Psoas muscle (tissue), 8 donors: ENCODE results near the gene LECT2. TPM values are rescaled to one million over a fixed set of nuclear protein-coding genes. Genes with fewer than 3 reads are reported as not detected.

Experiments
- ATAC-seq, 4 donors: fragments of 200-7000 bp; cut with Tn5 transposase; one replicate each; pipeline ENCODE4 v1.9.1; 2020; ENCODE audit warnings: moderate library complexity in 3 of 4, mild to moderate bottlenecking in 2 of 4
- DNase-seq, 2 donors: peaks; one replicate each; pipeline ENCODE4 v3.0.0-alpha.2; 2020
- H3K27ac ChIP-seq: fragments of 200-600 bp; one replicate; pipeline ENCODE4 v1.8.0; 2022
- H3K27me3 ChIP-seq, 3 donors: fragments of 200-600 bp in 1 of 3; one replicate each; pipeline versions ENCODE4 v1.6.1 to v1.8.0; 2013 to 2022; ENCODE audit warnings: low read length in 2 of 3, mild to moderate bottlenecking in 2 of 3, moderate library complexity in 1 of 3; ENCODE audit not compliant: insufficient read depth in 3 of 3
- H3K36me3 ChIP-seq, 2 donors: fragments of 200-600 bp in 1 of 2; one replicate each; pipeline versions ENCODE4 v1.6.1 to v1.8.0; 2013 to 2022; ENCODE audit warnings: low read depth in 1 of 2, mild to moderate bottlenecking in 1 of 2, moderate library complexity in 1 of 2; ENCODE audit not compliant: insufficient read depth in 1 of 2
- H3K4me1 ChIP-seq: fragments of 200-600 bp; one replicate; pipeline ENCODE4 v1.8.0; 2022
- H3K4me3 ChIP-seq: fragments of 200-600 bp; one replicate; pipeline ENCODE4 v1.8.0; 2022; ENCODE audit warnings: mild to moderate bottlenecking
- H3K9me3 ChIP-seq: fragments of 200-600 bp; one replicate; pipeline ENCODE4 v1.8.0; 2022
- CTCF ChIP-seq: fragments of 200-600 bp; IDR thresholded peaks from one replicate; pipeline ENCODE4 v1.8.0; 2022; ENCODE audit warnings: antibody characterized with exemption
- WGBS, 3 donors: extraction: QIAGEN DNeasy Blood & Tissue Kit; methylation state at CpG; one replicate each; pipeline versions ENCODE4 v1.1.6 to v1.1.7; 2013; 5-methylcytosine and 5-hydroxymethylcytosine counted together
- intact Hi-C, 2 donors: fragments of 100-400 bp; cut with DNase I; formaldehyde crosslinking; loops; one replicate each; pipeline versions ENCODE4 v1.11.0 to v1.14.2; 2022
- polyA plus RNA-seq, 3 donors: library from polyadenylated mRNA; stranded (reverse); fragments of 200-250 nt; gene quantifications; one replicate each; pipeline ENCODE4 v1.2.3, GENCODE V29; 2013
- total RNA-seq, 4 donors: library from RNA; stranded (reverse); fragmentation: NEBNext Ultra II Directional in 2 of 4; extraction: Animal tissue kit (Norgen Biotek cat#: 25700) in 2 of 4; gene quantifications; one replicate each; pipeline versions ENCODE4 v1.2.1 to v1.2.4, GENCODE V29; 2021 to 2023
- donor health status: healthy with polysubstance abuse.
- donor health status: DM: no; HTN: no; CAD: no; lungs with moderate emphysema.
- donor health status: Bipolar disorder and iron deficiency.
- donor health status: healthy.
- donor health status: DM: yes; HTN: yes; CAD: no.
- donor health status: DM: no; HTN: no; CAD: no.
- donor health status: DM: no; HTN: no; CAD: no.
- donor health status: DM: yes; HTN: yes; CAD: no.

Gene LECT2
- total and polyA plus RNA-seq, 7 donors: not detected

DNA sequence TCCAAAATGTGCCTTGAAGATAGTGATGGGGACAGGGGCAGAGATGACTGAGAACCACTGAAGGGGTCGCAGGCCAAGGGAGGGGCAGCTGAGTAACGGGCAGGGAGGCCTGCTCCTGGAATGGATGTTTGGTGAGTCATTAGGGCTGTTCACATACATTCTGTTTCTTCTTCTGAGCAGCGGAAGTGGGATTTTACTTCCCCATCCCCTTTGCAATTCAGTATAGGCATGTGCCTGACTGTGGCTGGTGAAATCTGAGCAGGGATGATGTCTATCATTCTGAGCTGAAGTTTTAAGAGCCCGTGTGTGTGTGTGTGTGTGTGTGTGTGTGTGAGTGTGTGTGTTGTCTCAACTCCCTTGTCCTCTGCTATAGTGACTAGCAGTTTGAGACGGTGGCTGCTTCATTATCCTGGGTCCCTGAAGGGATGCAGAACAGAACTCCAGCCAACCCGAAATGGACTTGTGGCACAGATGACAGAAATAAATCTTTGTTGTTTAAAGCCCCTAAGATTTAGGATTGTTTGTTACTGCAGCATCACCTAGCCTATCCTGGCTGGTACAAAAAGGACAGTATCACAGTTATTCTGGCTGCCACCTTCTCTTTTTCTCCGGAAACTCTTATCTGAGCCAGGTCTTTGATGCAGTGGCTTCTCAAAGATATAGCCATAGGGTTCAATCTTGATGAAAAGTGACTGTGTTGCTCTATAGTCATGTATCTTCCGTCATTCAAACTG lies 44.8 kb upstream of the LECT2 start:
- no peak overlapping the region for H3K27ac ChIP-seq

DNA sequence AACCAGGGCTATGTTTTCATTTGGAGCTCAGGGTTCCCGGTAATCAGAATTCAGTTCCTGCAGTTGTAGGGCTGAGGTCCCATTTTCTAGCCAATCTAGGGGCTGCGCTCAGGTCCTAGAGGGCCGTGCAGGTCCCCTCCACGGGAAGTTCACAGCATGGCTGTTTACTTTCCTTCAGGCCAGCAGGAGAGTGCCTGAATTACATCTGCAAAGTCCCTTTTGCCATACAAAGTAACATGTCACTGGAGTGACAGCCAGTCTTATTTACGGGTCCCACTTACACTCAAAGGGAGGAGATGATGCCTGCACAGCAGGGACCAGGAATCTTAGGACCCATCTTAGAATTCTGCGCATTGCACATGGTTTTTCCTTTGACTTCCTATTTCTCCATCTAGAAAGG lies 44.1 kb upstream of the LECT2 start:
- Histone ChIP-seq H3K27ac (no peak overlapping the region), H3K4me1 (no peaks in the 10 kb centered on the region)

More for the DNA sequence above, 44.8 kb upstream of the LECT2 start:
- Histone ChIP-seq H3K36me3 (no peaks in the 10 kb centered on the region), H3K4me3 (no peak overlapping the region), H3K4me1 (no peaks in the 10 kb centered on the region), H3K27me3 (no peaks in the 10 kb centered on the region), H3K9me3 (no peaks in the 10 kb centered on the region)
- 77 to 81% (median 80%) methylated on average over 8 of the region's 8 CpGs for WGBS, 3 donors
- ATAC-seq: peak in 2 of 4 donors; percentile 25 to 41
- no peak for TF ChIP-seq CTCF
- DNase-seq: no peak
- intact Hi-C loops: no loop called here

GRCh38 chr5:135997673-135998335 lies 43.0 kb upstream of the LECT2 start:
- no peaks in the 10 kb centered on the region for H3K27me3 ChIP-seq
- TF ChIP-seq CTCF: no peak
- 77 to 80% (median 79%) methylated on average over 8 of the region's 8 CpGs for WGBS, 3 donors
- H3K4me1 ChIP-seq: no peaks in the 10 kb centered on the region
- no peak overlapping the region for H3K4me3 ChIP-seq
- no peak overlapping the region for H3K27ac ChIP-seq
- intact Hi-C loops: no loop called here
- ATAC-seq (no peak), DNase-seq (no peak)
- no peaks in the 10 kb centered on the region for H3K36me3 ChIP-seq
- H3K9me3 ChIP-seq: no peaks in the 10 kb centered on the region

More for the DNA sequence above, 44.1 kb upstream of the LECT2 start:
- Histone ChIP-seq H3K36me3 (no peaks in the 10 kb centered on the region), H3K4me3 (no peak overlapping the region), H3K9me3 (no peaks in the 10 kb centered on the region), H3K27me3 (no peaks in the 10 kb centered on the region)
- 72 to 89% (median 84%) methylated on average over 6 of the region's 6 CpGs for WGBS, 3 donors
- no peak for TF ChIP-seq CTCF
- DNase-seq: no peak
- intact Hi-C loops: no loop called here
- ATAC-seq: no peak

GRCh38 chr5:135996611-135997010 lies 41.8 kb upstream of the LECT2 start:
- no peaks in the 10 kb centered on the region for H3K27me3 ChIP-seq
- H3K9me3 ChIP-seq: no peaks in the 10 kb centered on the region
- H3K36me3 ChIP-seq: no peaks in the 10 kb centered on the region
- WGBS, 3 donors: 69 to 82% (median 73%) methylated on average over 2 of the region's 2 CpGs
- no peak overlapping the region for H3K27ac ChIP-seq
- H3K4me1 ChIP-seq: no peaks in the 10 kb centered on the region
- DNase-seq (no peak), ATAC-seq (no peak)
- H3K4me3 ChIP-seq: no peak overlapping the region
- intact Hi-C loops: no loop called here
- TF ChIP-seq CTCF: no peak
